ENCODE measurements around the gene PDE7B. TPM values are rescaled to one million over a fixed set of nuclear protein-coding genes. Genes with fewer than 3 reads are reported as not detected.

The PDE7B gene
- total RNA-seq, 2 donors from 2014 or later = 9.0 to 11.2 TPM

GRCh38 chr6:136063096-136063495 is 211.6 kb downstream of the PDE7B start:
- no peak overlapping the region for H3K27ac ChIP-seq
- no peaks in the 10 kb centered on the region for H3K9me3 ChIP-seq
- no peak for DNase-seq (ENCODE audit: low spot score)
- no peaks in the 10 kb centered on the region for H3K36me3 ChIP-seq
- H3K4me1 ChIP-seq = peaks cover 0 to 46% of the 10 kb centered on the region in 2 donors
- no peak overlapping the region for H3K4me3 ChIP-seq
- no peak for TF ChIP-seq CTCF (IDR thresholded peaks at IDR 0.05)
- H3K27me3 ChIP-seq = no peaks in the 10 kb centered on the region

GRCh38 chr6:136066005-136066404 is 214.5 kb downstream of the PDE7B start:
- H3K4me3 ChIP-seq = no peak overlapping the region
- no peaks in the 10 kb centered on the region for H3K27me3 ChIP-seq
- no peaks in the 10 kb centered on the region for H3K36me3 ChIP-seq
- TF ChIP-seq CTCF (IDR thresholded peaks at IDR 0.05) = no peak
- H3K9me3 ChIP-seq = no peaks in the 10 kb centered on the region
- peaks cover 0 to 35% of the 10 kb centered on the region in 2 donors for H3K4me1 ChIP-seq
- H3K27ac ChIP-seq = no peak overlapping the region
- DNase-seq (ENCODE audit: low spot score) = no peak

GRCh38 chr6:136067731-136068341 is 216.3 kb downstream of the PDE7B start:
- no peaks in the 10 kb centered on the region for H3K9me3 ChIP-seq
- no peak for TF ChIP-seq CTCF (IDR thresholded peaks at IDR 0.05)
- no peaks in the 10 kb centered on the region for H3K27me3 ChIP-seq
- DNase-seq (ENCODE audit: low spot score) = no peak
- no peak overlapping the region for H3K4me3 ChIP-seq
- H3K4me1 ChIP-seq = peaks cover 0 to 41% of the 10 kb centered on the region in 2 donors
- H3K36me3 ChIP-seq = no peaks in the 10 kb centered on the region
- H3K27ac ChIP-seq = peak overlapping the region; percentile 41 to 82

GRCh38 chr6:136069119-136069518 is 217.6 kb downstream of the PDE7B start:
- H3K27me3 ChIP-seq = no peaks in the 10 kb centered on the region
- no peaks in the 10 kb centered on the region for H3K36me3 ChIP-seq
- H3K9me3 ChIP-seq = no peaks in the 10 kb centered on the region
- peaks cover 0 to 45% of the 10 kb centered on the region in 2 donors for H3K4me1 ChIP-seq
- H3K27ac ChIP-seq = peak overlapping the region; percentile 37 to 82
- no peak for TF ChIP-seq CTCF (IDR thresholded peaks at IDR 0.05)
- no peak for DNase-seq (ENCODE audit: low spot score)
- H3K4me3 ChIP-seq = no peak overlapping the region

- Histone ChIP-seq H3K4me3 (no peak overlapping the region), H3K27ac (peak overlapping the region in 1 of 2 donors; percentile 83), H3K4me1 (peaks cover 0 to 45% of the 10 kb centered on the region in 2 donors), H3K36me3 (no peaks in the 10 kb centered on the region), H3K9me3 (no peaks in the 10 kb centered on the region), H3K27me3 (no peaks in the 10 kb centered on the region)
- no peak for TF ChIP-seq CTCF (IDR thresholded peaks at IDR 0.05)
- DNase-seq (ENCODE audit: low spot score) = no peak
Measured at GRCh38 chr6:136070815-136071214, 219.3 kb downstream of the PDE7B start.

- DNase-seq (ENCODE audit: low spot score) = no peak
Measured at GRCh38 chr6:136072691-136073090, 221.2 kb downstream of the PDE7B start.

More at GRCh38 chr6:136072691-136073090, 221.2 kb downstream of the PDE7B start:
- TF ChIP-seq CTCF (IDR thresholded peaks at IDR 0.05) = no peak
- no peaks in the 10 kb centered on the region for H3K27me3 ChIP-seq
- peaks cover 0 to 44% of the 10 kb centered on the region in 2 donors for H3K4me1 ChIP-seq
- H3K36me3 ChIP-seq = no peaks in the 10 kb centered on the region
- H3K9me3 ChIP-seq = no peaks in the 10 kb centered on the region
- H3K27ac ChIP-seq = peak overlapping the region; percentile 74 to 83
- no peak overlapping the region for H3K4me3 ChIP-seq

Measured in right atrium auricular region (tissue), 2 donors.